HS-27A (cell line): ENCODE results near the gene NDUFAF7.
A peak's percentile ranks its signal among the peaks of the same experiment; 100 is the strongest.
"Not testable (repeated sequence)": the region's sequence is repeated elsewhere in the genome, so short reads cannot be mapped to it uniquely, and the experiment has no call there.

Source experiments
- DNase-seq: peaks from one replicate; pipeline ENCODE4 v3.0.0-alpha.2; 2012; ENCODE audit warnings: low read depth, missing footprints

The NDUFAF7 gene

GRCh38 chr2:37283207-37283606, 51.7 kb downstream of the NDUFAF7 start:
- peak; percentile 82 for DNase-seq

GRCh38 chr2:37284381-37284780, 52.9 kb downstream of the NDUFAF7 start:
- no peak for DNase-seq

- no peak for DNase-seq
Observed at GRCh38 chr2:37287966-37288365, 56.5 kb downstream of the NDUFAF7 start.

- DNase-seq: no peak
Observed at GRCh38 chr2:37291680-37292079, 60.2 kb downstream of the NDUFAF7 start.

- not testable (repeated sequence) for DNase-seq
Observed at GRCh38 chr2:37294858-37295257, 63.4 kb downstream of the NDUFAF7 start.

- no peak for DNase-seq
Observed at GRCh38 chr2:37295469-37296073, 64.1 kb downstream of the NDUFAF7 start.

- DNase-seq: no peak
Observed at GRCh38 chr2:37297632-37298031, 66.2 kb downstream of the NDUFAF7 start.
